Erythroblast (primary cell): ENCODE data around the gene C1orf87.
"Not testable (repeated sequence)": the region's sequence is repeated elsewhere in the genome, so short reads cannot be mapped to it uniquely, and the experiment has no call there.

Experiments
- DNase-seq, 2 experiments: peaks; one replicate each; lab custom pipeline; 2025; lab: John Stamatoyannopoulos, UW
- GATA1 ChIP-seq: IDR thresholded peaks from 2 replicates; pipeline ENCODE4 v1.6.1; 2011; ENCODE audit warnings: low read depth, mild to moderate bottlenecking, control low read depth, low read length, moderate library complexity
- POLR2A ChIP-seq: IDR thresholded peaks from 2 replicates; pipeline ENCODE4 v1.6.1; 2011; ENCODE audit warnings: mild to moderate bottlenecking, low read length

C1orf87 gene

DNA sequence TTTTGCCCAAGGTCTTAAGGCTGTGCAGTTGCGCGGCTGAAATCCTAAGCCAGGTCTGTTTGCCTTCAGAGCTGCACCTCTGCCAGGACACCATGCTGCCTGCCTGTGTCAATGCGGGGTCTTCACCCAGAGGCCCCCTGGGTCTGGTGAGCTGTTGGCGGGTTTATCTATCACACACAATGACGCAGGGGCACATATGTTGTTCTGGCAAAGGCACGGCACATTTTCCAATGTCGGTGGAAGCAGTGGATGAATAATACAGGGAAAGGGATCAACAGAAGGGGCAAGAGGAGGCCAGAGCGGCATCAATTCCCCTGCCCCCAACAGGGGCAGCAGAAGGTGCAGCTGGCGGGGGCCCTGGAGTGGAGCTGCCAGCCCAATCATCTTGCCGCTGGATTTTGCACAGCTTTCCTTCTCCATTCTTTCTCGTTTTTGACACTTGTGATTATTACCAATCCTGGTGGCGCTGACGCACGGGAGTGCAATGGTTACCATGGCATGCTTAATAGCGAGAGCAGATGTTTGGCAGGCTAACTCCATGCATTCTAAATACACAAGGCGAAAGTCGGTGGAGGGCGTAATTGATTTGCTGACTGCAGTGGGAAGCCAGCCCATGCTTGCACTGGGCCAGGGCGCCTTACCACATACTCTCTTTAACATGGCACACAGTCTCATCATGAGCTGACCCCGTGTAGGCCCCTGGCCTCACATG is 101.2 kb downstream of the C1orf87 start:
- TF ChIP-seq POLR2A, result no peak
- no peak for TF ChIP-seq GATA1
- DNase-seq, result no peak

DNA sequence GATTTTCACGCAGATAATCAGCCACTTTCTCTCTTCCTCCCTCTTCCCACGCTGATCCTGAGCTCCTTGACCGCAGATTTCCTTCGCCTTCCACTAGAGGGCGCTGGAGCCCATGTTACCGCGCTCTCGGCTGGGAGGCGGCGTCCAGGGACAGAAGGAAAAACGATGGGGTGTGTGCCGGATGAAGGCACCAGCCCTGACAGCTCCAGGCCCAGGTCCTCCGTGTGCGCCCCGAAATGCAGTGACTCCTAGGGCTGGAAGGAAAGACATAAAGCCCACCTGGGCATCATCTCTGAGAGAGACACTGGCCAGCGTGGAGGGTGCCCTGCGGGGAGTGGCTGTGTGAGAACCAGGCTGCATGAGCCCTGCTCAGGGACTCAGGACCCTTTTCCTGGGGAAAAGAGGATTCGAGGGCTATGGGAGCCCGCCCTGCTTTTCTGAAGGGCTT is 102.1 kb downstream of the C1orf87 start:
- DNase-seq, result peak; percentile 45 to 72
- no peak for TF ChIP-seq GATA1
- TF ChIP-seq POLR2A, result no peak

DNA sequence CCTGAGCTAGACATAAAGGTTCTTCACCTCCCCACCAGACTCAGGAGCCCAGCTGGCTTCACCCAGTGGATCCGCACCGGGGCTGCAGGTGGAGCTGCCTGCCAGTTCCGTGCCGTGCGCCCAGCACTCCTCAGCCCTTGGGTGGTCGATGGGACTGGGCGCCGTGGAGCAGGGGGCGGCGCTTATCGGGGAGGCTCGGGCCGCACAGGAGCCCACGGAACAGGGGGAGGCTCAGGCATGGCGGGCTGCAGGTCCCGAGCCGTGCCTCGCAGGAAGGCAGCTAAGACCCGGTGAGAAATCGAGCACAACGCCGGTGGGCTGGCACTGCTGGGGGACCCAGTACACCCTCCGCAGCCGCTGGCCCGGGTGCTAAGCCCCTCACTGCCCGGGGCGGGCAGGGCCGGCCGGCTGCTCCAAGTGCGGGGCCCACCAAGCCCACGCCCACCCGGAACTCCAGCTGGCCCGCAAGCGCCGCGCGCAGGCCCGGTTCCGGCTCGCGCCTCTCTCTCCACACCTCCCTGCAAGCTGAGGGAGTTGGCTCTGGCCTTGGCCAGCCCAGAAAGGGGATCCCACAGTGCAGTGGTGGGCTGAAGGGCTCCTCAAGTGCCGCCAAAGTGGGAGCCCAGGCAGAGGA is 103.9 kb downstream of the C1orf87 start:
- not testable (repeated sequence) for DNase-seq

DNA sequence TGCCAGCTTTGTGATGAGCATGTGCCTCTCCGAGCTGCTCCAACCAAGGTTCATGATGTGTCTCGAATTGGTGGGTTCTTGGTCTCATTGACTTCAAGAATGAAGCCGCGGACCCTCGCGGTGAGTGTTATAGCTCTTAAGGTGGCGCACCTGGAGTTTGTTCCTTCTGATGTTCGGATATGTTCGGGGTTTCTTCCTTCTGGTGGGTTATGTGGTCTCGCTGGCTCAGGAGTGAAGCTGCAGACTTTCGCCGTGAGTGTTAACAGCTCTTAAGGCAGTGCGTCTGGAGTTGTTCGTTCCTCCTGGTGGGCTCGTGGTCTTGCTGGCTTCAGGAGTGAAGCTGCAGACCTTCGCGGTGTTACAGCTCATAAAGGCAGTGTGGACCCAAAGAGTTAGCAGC is 104.8 kb downstream of the C1orf87 start:
- DNase-seq, result not testable (repeated sequence)

DNA sequence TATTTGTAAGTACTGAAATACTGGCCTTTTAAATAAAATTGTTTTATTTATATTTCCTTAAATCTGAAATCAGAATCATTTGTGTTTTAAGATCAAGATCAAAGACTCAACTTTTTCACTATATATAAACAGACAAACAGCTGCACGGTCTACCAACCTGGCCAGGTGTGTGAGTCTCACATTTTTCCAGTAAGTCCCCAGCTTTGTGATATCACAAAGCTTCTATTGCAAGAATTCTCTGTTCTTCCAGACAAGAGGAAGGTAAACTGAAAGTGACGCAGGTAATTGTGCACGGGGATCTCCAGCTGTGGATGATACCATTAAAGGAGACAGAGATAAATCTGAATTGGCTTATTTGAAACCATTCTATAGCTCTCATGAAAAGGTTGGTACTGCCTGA is 105.8 kb downstream of the C1orf87 start:
- no peak for DNase-seq
- no peak for TF ChIP-seq GATA1
- no peak for TF ChIP-seq POLR2A

DNA sequence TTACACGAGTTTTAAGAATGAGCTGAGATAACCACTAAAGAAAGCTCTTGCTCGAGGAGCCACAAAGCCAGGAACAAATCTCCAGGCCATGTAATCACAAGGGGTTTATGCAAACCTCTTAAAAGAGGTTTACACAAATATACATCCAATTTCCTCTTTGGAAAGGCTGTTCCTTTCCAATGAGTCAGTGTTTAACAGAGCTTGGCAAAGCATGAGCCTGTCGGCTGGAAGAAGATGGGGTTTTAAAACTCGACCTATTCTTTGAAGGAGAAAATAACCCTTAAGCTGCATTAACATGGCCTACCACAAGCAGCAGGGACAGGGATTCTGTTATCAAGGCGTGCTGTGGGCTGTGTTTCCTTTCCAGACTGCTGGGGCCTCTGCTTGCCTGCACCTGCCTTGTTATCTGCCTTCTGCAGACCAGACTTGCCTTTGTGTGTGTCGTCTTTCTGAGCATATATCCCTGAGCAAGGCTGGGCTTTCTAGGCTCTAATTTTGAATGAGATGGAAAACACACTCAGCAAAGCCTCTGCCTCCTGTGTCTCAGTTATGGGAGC is 106.4 kb downstream of the C1orf87 start:
- TF ChIP-seq GATA1, result peak; percentile 29
- TF ChIP-seq POLR2A, result no peak
- peak; percentile 63 to 87 for DNase-seq

DNA sequence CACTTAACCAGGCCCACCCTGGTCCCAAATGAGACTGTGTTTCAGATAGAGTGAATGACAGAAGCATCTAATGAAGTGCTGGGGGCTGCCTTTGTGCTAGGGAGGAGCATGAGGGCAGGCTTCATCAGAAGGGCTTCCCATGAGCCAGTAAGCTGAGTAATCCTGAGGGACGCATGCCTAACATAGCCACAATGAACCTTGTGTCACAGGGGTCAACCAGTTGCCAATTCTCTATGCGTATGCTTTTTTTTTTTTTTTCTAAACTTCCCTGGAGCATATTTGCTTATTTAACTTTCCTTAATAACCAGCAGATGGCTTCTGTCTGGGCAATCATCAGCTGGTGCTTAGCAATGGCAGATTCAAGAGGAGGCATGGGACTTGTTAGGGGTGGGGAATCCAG is 121.5 kb downstream of the C1orf87 start:
- no peak for DNase-seq
- TF ChIP-seq POLR2A, result no peak
- TF ChIP-seq GATA1, result no peak

DNA sequence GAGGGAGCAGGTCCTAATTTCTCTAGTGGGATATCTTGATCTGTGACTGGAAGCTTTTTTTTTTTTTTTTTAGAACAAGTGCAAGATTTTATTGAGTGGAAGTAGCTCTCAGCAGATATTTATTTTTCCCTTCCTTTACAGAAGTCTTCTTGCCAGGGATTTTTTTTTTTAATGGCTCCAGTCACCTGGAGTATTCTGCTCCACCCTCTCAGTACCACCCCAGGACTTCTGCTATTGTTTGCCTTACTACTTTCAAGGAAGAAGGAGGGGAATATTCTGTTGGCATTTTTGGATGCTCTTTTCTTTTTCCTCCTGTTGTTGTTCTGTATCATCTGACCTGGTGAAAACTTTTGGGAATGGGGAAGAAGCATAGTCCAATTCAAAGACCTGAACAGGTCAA is 123.9 kb downstream of the C1orf87 start:
- TF ChIP-seq POLR2A, result no peak
- no peak for TF ChIP-seq GATA1
- no peak for DNase-seq

DNA sequence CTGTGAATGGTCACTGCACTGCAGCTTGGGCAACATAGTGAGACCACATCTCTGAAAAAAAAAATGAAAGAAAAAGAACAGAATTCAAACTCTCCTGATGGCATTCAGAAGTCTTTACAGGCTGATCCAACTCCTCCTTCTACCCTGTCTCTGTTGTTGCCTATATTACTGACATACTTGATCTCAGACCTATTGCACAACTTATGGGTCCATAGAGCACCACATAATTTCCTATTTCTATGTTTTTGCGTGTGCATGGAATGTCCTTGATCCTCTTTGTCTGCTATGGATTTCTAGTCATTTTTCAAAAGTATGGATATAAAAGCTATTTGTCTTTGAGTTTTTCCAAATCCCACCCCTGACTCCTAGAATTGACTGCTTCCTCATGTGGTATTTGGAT is 124.6 kb downstream of the C1orf87 start:
- DNase-seq, result no peak
- no peak for TF ChIP-seq GATA1
- no peak for TF ChIP-seq POLR2A

DNA sequence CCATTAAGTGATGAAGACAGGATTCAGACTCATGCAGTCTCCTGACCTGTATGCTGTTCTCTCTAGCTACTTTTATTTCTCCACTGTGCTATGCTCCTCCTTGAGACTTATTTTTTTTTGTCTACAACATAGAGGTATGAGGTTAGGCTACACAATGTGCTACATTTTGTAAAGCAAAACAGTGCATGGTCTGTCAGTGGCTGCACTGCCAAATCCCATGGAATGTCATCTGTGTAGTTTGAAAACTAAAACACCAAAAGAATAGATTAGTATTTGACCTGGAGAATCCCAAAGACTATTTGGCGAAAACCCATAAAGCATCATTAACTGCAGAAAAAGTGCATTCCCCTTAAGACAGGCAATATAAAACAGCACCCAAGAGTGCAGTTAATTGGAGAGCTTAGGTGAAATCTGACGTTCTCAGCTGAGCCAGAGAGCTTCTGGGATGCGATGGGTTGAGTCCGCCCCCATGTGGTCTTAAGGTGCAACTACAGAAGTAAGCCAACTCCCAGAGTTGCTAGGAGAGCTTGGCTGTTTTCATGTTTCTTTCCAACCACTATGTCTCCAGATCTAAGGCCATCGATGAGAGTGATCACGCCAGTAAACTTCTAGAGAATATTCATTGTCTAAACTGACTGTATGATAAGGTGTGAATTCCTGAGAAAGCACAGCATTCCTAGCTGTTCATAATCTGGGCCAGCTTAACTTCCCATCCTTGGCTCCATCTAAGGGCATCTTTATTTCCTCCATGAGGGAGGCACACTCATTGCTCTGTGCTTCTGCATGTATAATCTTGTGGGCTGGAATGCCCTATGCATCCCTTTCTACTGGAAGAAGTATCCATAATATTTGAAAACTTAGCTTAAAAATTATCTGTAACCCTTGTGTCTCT is 126.3 kb downstream of the C1orf87 start:
- peak; percentile 52 to 70 for DNase-seq
- TF ChIP-seq GATA1 (no peak), POLR2A (no peak)

DNA sequence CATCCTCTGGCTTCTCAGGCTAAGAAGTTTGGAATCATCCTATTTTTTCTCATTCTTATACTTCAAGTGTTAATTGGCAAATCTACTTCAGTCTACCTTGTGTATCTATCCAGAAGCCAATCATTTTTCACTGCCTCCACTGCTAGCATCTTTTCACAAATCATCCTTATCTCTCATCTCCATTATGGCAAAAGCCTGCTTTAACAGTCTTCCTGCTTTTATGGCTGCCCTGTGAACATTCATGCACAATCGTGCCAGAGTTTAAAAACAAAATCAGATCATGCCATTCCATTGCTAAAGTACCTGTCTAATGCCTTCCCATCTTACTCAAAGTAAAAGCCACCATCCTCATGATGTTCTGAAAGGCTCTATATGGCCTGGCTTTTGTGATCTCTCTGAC is 127.8 kb downstream of the C1orf87 start:
- no peak for DNase-seq
- TF ChIP-seq POLR2A (no peak), GATA1 (no peak)
